ENCODE measurements around the gene CYP2W1.
"Not testable (repeated sequence)": the region's sequence is repeated elsewhere in the genome, so short reads cannot be mapped to it uniquely, and the experiment has no call there.

- TF ChIP-seq POLR2A, CTCF (IDR thresholded peaks at IDR 0.05): not testable (repeated sequence)
These were observed 19.0 kb downstream of the CYP2W1 start for GRCh38 chr7:1002026-1002425.
